Neuronal stem cell (in vitro differentiated cells): ENCODE data around the gene BET1.

ENCODE experiments used
- DNase-seq: peaks from one replicate; pipeline ENCODE4 v3.0.0-alpha.2; 2013; ENCODE audit warnings: low spot score
- H2AFZ ChIP-seq: one replicate; pipeline ENCODE4 v1.6.1; 2013; ENCODE audit warnings: mild to moderate bottlenecking, low read length, inconsistent platforms
- H2AK5ac ChIP-seq: 2 replicates; pipeline ENCODE4 v1.6.1; 2013; ENCODE audit warnings: low read depth, mild to moderate bottlenecking, inconsistent platforms, low read length, moderate library complexity, mixed read lengths
- H2BK120ac ChIP-seq: 2 replicates; pipeline ENCODE4 v1.6.1; 2013; ENCODE audit warnings: low read depth, mild to moderate bottlenecking, inconsistent platforms, low read length, moderate library complexity, mixed read lengths
- H2BK12ac ChIP-seq: one replicate; pipeline ENCODE4 v1.6.1; 2013; ENCODE audit warnings: low read length, inconsistent platforms
- H2BK15ac ChIP-seq: 2 replicates; pipeline ENCODE4 v1.6.1; 2013; ENCODE audit warnings: mild to moderate bottlenecking, low read length, inconsistent platforms, mixed read lengths
- H2BK5ac ChIP-seq: one replicate; pipeline ENCODE4 v1.6.1; 2013; ENCODE audit warnings: inconsistent platforms, mild to moderate bottlenecking, low read length, moderate library complexity
- H3K14ac ChIP-seq: one replicate; pipeline ENCODE4 v1.6.1; 2013; ENCODE audit warnings: low read length, inconsistent platforms
- H3K18ac ChIP-seq: 2 replicates; pipeline ENCODE4 v1.6.1; 2013; ENCODE audit warnings: low read length, inconsistent platforms
- H3K23ac ChIP-seq: 2 replicates; pipeline ENCODE4 v1.6.1; 2013; ENCODE audit warnings: low read depth, mild to moderate bottlenecking, mixed read lengths, low read length, inconsistent platforms; ENCODE audit not compliant: poor library complexity
- H3K27ac ChIP-seq: replicated peaks from 3 replicates; pipeline ENCODE4 v1.5.1; 2013; ENCODE audit warnings: low read length, inconsistent platforms
- H3K27me3 ChIP-seq, 3 experiments: 2 replicates each; pipeline ENCODE4 v1.6.1; 2013; ENCODE audit warnings: low read length in 3 of 3, mild to moderate bottlenecking in 2 of 3, inconsistent platforms in 1 of 3, low read depth in 1 of 3, mixed read lengths in 1 of 3, moderate library complexity in 1 of 3; ENCODE audit not compliant: control insufficient read depth in 3 of 3, insufficient read depth in 3 of 3
- H3K36me3 ChIP-seq, 2 donors: replicated peaks in 1 of 2; 2 replicates each; pipeline ENCODE4 v1.6.1; 2013; ENCODE audit warnings: low read length in 2 of 2; ENCODE audit not compliant: control insufficient read depth in 2 of 2, insufficient read depth in 2 of 2
- H3K4ac ChIP-seq: 2 replicates; pipeline ENCODE4 v1.6.1; 2013; ENCODE audit warnings: inconsistent platforms, mild to moderate bottlenecking, low read length, moderate library complexity
- H3K4me1 ChIP-seq, 2 donors: 1 replicate in 1 of 2; 2 replicates in 1 of 2; pipeline ENCODE4 v1.6.1; 2013; ENCODE audit warnings: low read length in 2 of 2, low read depth in 1 of 2; ENCODE audit not compliant: control insufficient read depth in 2 of 2, insufficient read depth in 1 of 2
- H3K4me2 ChIP-seq: one replicate; pipeline ENCODE4 v1.6.1; 2013; ENCODE audit warnings: mild to moderate bottlenecking, low read length, inconsistent platforms; ENCODE audit not compliant: insufficient read depth, poor library complexity, severe bottlenecking
- H3K4me3 ChIP-seq, 2 donors: 2 replicates each; pipeline ENCODE4 v1.5.1; 2013; ENCODE audit warnings: low read length in 2 of 2, mild to moderate bottlenecking in 2 of 2, inconsistent platforms in 1 of 2, moderate library complexity in 1 of 2
- H3K79me1 ChIP-seq: one replicate; pipeline ENCODE4 v1.6.1; 2013; ENCODE audit warnings: low read depth, mild to moderate bottlenecking, inconsistent platforms, low read length, moderate library complexity
- H3K9ac ChIP-seq: one replicate; pipeline ENCODE4 v1.6.1; 2013; ENCODE audit warnings: mild to moderate bottlenecking, low read depth, low read length, inconsistent platforms; ENCODE audit not compliant: poor library complexity
- H3K9me3 ChIP-seq, 2 donors: replicated peaks in 1 of 2; 2 replicates each; pipeline versions ENCODE3 to v1.6.1; 2013; ENCODE audit warnings: low read length in 2 of 2, mild to moderate bottlenecking in 2 of 2, inconsistent platforms in 1 of 2, low read depth in 1 of 2, mixed read lengths in 1 of 2, moderate library complexity in 1 of 2; ENCODE audit not compliant: control insufficient read depth in 2 of 2, insufficient read depth in 1 of 2
- H4K8ac ChIP-seq: one replicate; pipeline ENCODE4 v1.6.1; 2013; ENCODE audit warnings: low read depth, mild to moderate bottlenecking, inconsistent platforms, low read length, moderate library complexity
- H4K91ac ChIP-seq: one replicate; pipeline ENCODE4 v1.6.1; 2013; ENCODE audit warnings: low read length, low read depth, mild to moderate bottlenecking, inconsistent platforms; ENCODE audit not compliant: poor library complexity
- WGBS, 2 donors: extraction: QIAGEN DNeasy Blood & Tissue Kit; methylation state at CpG; one replicate each; pipeline ENCODE4 v1.1.7; 2013; ENCODE audit warnings: missing lambda C conversion rate in 2 of 2, mixed read lengths in 1 of 2; ENCODE audit not compliant: insufficient read length in 2 of 2, insufficient replicate concordance in 1 of 2; ENCODE audit errors: extremely low coverage in 2 of 2; 5-methylcytosine and 5-hydroxymethylcytosine counted together

Gene BET1

DNA sequence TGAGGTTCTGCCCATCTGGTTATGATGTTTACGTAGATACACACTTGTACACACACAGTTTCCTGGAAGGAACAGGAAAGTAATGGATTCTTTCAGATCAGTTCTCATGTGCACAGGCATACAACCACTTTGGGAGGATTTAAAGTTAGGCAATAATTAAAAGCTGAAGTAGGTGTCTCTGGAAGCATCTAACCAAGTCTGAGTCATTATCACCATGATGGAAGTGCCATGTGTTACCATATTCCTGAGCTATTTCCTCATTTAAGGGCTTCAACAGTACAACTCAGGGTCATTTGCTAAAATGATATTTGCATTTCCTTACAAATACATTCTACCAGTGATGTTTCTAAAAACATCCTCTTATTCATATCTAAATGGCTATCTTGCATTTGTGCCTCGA lies 41.4 kb upstream of the BET1 start:
- no peak overlapping the region for H2AK5ac ChIP-seq
- H2AFZ ChIP-seq: no peak overlapping the region
- no peak overlapping the region for H2BK120ac ChIP-seq
- no peak overlapping the region for H3K9ac ChIP-seq
- no peak overlapping the region for H3K27ac ChIP-seq
- H3K18ac ChIP-seq: no peak overlapping the region
- no peak for DNase-seq
- H3K4me3 ChIP-seq: no peak overlapping the region
- H3K4me1 ChIP-seq: peaks cover 5% of the 10 kb centered on the region in 2 donors
- no peak overlapping the region for H3K4ac ChIP-seq
- H3K23ac ChIP-seq: no peak overlapping the region
- no peaks in the 10 kb centered on the region for H3K27me3 ChIP-seq
- H4K8ac ChIP-seq: no peak overlapping the region
- no CpG with 5 or more reads among the region's 2 CpGs for WGBS, 2 donors
- no peak overlapping the region for H4K91ac ChIP-seq
- H3K9me3 ChIP-seq: no peaks in the 10 kb centered on the region
- no peaks in the 10 kb centered on the region for H3K36me3 ChIP-seq
- no peak overlapping the region for H2BK15ac ChIP-seq
- H3K4me2 ChIP-seq: no peak overlapping the region
- H2BK12ac ChIP-seq: no peak overlapping the region
- H3K79me1 ChIP-seq: no peaks in the 10 kb centered on the region
- H2BK5ac ChIP-seq: no peak overlapping the region
- H3K14ac ChIP-seq: no peak overlapping the region

DNA sequence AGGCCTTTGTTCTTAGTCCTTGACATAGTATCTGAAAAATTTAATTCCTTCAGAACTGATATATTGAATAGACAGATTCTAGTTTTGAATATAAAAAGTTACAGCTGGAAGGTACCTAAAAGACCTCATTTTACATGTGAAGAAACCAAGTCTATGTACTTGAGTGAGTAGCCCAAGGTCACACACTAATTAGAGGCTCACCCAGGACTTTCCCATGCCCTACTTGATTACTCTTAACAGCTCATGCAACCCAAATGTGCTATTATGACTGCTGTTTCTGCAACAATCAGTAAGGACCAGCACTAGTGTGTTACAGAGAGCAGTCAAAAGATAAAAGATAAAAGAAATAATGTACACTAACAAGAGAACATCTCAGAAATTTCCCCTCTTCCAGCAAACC lies 40.7 kb upstream of the BET1 start:
- Histone ChIP-seq H3K79me1 (no peaks in the 10 kb centered on the region), H3K9ac (no peak overlapping the region), H4K8ac (no peak overlapping the region), H3K9me3 (no peaks in the 10 kb centered on the region), H3K36me3 (no peaks in the 10 kb centered on the region), H3K4ac (no peak overlapping the region), H3K4me3 (no peak overlapping the region), H3K27me3 (no peaks in the 10 kb centered on the region), H3K4me1 (peaks cover 4 to 6% of the 10 kb centered on the region in 2 donors), H3K27ac (no peak overlapping the region), H2BK120ac (no peak overlapping the region), H2BK12ac (no peak overlapping the region), H3K14ac (no peak overlapping the region), H2BK5ac (no peak overlapping the region), H3K18ac (no peak overlapping the region), H3K23ac (no peak overlapping the region), H2AK5ac (no peak overlapping the region), H3K4me2 (no peak overlapping the region), H2AFZ (no peak overlapping the region), H2BK15ac (no peak overlapping the region), H4K91ac (no peak overlapping the region)
- no peak for DNase-seq

DNA sequence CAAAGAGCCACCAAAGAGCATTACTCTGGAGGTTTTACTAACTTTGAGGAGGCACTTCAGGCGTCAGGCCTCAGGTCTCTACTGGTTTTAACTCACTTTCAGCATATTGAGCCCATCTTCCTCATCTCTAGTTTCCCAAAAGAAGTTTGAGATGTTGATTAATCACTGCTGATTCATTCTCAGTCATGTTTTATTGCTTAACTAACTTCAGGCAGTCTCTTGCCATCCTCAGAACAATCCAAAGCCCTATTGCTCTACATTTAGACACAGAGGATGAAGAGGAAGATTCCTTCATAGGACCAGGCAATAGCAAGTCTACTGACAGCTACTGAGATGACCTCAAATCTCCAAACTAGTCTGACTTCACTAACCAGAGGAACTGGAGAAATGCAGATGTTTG lies 39.1 kb upstream of the BET1 start:
- no peak overlapping the region for H4K91ac ChIP-seq
- no peak overlapping the region for H2BK15ac ChIP-seq
- H3K27ac ChIP-seq: no peak overlapping the region
- H3K23ac ChIP-seq: no peak overlapping the region
- no peak overlapping the region for H2AK5ac ChIP-seq
- H3K14ac ChIP-seq: no peak overlapping the region
- H3K4ac ChIP-seq: no peak overlapping the region
- no CpG with 5 or more reads among the region's 1 CpG for WGBS, 2 donors
- no peak for DNase-seq
- H2BK120ac ChIP-seq: no peak overlapping the region
- H3K27me3 ChIP-seq: no peaks in the 10 kb centered on the region
- no peak overlapping the region for H2BK5ac ChIP-seq
- H4K8ac ChIP-seq: no peak overlapping the region
- no peak overlapping the region for H3K9ac ChIP-seq
- H2BK12ac ChIP-seq: no peak overlapping the region
- no peak overlapping the region for H3K18ac ChIP-seq
- H3K9me3 ChIP-seq: no peaks in the 10 kb centered on the region
- H3K36me3 ChIP-seq: no peaks in the 10 kb centered on the region
- H3K4me1 ChIP-seq: peaks cover 6% of the 10 kb centered on the region in 2 donors
- no peaks in the 10 kb centered on the region for H3K79me1 ChIP-seq
- H3K4me2 ChIP-seq: no peak overlapping the region
- H2AFZ ChIP-seq: no peak overlapping the region
- no peak overlapping the region for H3K4me3 ChIP-seq

DNA sequence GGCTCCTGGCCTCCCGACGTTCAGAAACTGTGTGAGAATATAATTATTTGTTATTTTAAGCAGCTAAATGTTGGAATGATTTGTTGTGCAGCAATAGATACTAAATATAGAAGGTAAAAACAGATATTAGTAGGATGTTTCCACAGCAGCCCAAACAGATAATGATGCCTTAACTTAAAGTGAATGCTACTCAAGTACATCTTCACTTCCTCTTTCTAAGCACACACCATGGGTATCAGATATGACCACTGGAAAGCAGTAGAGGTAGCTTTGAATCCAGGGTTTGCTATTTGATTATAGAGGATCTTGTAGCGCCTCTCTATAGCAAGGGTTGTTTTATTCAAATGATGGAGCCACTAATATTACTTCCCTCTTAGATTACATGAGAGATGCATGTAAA lies 38.2 kb upstream of the BET1 start:
- Histone ChIP-seq H3K4ac (no peak overlapping the region), H3K9ac (no peak overlapping the region), H3K9me3 (no peaks in the 10 kb centered on the region), H2AK5ac (no peak overlapping the region), H4K91ac (no peak overlapping the region), H2BK15ac (no peak overlapping the region), H3K18ac (no peak overlapping the region), H2BK5ac (no peak overlapping the region), H2AFZ (no peak overlapping the region), H4K8ac (no peak overlapping the region), H3K4me2 (no peak overlapping the region), H3K36me3 (no peaks in the 10 kb centered on the region), H3K27me3 (no peaks in the 10 kb centered on the region), H3K79me1 (no peaks in the 10 kb centered on the region), H3K4me1 (peaks cover 6% of the 10 kb centered on the region in 2 donors), H3K27ac (no peak overlapping the region), H3K14ac (no peak overlapping the region), H2BK120ac (no peak overlapping the region), H3K23ac (no peak overlapping the region), H2BK12ac (no peak overlapping the region), H3K4me3 (no peak overlapping the region)
- WGBS, 2 donors: no CpG with 5 or more reads among the region's 3 CpGs
- no peak for DNase-seq
